Endothelial cell of umbilical vein (primary cell): ENCODE results near the gene CHN2. TPM values are rescaled to one million over a fixed set of nuclear protein-coding genes. Genes with fewer than 3 reads are reported as not detected.

Experiments used
- BruUV-seq: library from RNA; stranded (reverse); fragments of 400-500 nt; replicated peaks from 2 replicates; lab custom pipeline; 2021; lab: Mats Ljungman, UMichigan
- CTCF ChIA-PET: fragments of 300-600, 350-600 bp; sonication (Branson Sonifier 250); formaldehyde crosslinking; loops from one replicate; lab custom pipeline; 2021; ENCODE audit warnings: antibody characterized with exemption, inconsistent platforms; lab: Charles Lee
- POLR2A ChIA-PET: fragments of 300-600, 350-600 bp; sonication (Branson Sonifier 250); formaldehyde crosslinking; loops from one replicate; lab custom pipeline; 2021; ENCODE audit warnings: antibody characterized with exemption, inconsistent platforms; lab: Charles Lee
- DNase-seq: peaks from one replicate; pipeline ENCODE4 v3.0.0-alpha.2; 2011; ENCODE audit warnings: low read depth, low spot score
- FAIRE-seq: peaks from 2 replicates; lab custom pipeline; 2011; peaks lifted over from hg19 to GRCh38; lab: Jason Lieb, UNC
- H2AFZ ChIP-seq: 2 replicates; pipeline ENCODE4 v1.6.0; 2012; ENCODE audit warnings: low read depth, low read length, control low read depth, inconsistent platforms
- H3K27ac ChIP-seq: 2 replicates; pipeline ENCODE4 v1.5.1; 2011; ENCODE audit warnings: low read depth, mild to moderate bottlenecking, control low read depth, low read length, moderate library complexity; ENCODE audit not compliant: insufficient read depth
- H3K27me3 ChIP-seq, 2 experiments: 2 replicates each; pipeline versions ENCODE4 v1.6.0 to v1.6.1; 2011; ENCODE audit warnings: low read length in 2 of 2, mixed read lengths in 1 of 2; ENCODE audit not compliant: control insufficient read depth in 2 of 2, insufficient read depth in 2 of 2
- H3K36me3 ChIP-seq, 2 experiments: 2 replicates in 1 of 2; 3 replicates in 1 of 2; pipeline ENCODE4 v1.5.1; 2011; ENCODE audit warnings: low read length in 2 of 2, mild to moderate bottlenecking in 1 of 2, moderate library complexity in 1 of 2; ENCODE audit not compliant: control insufficient read depth in 2 of 2, insufficient read depth in 2 of 2; ENCODE audit errors: extremely low read depth in 1 of 2
- H3K4me1 ChIP-seq: 3 replicates; pipeline ENCODE4 v1.5.1; 2011; ENCODE audit warnings: mild to moderate bottlenecking, low read length; ENCODE audit not compliant: control insufficient read depth, insufficient read depth; ENCODE audit errors: extremely low read depth
- H3K4me2 ChIP-seq: 2 replicates; pipeline ENCODE4 v1.6.1; 2011; ENCODE audit warnings: low read length, control low read depth, mixed read lengths; ENCODE audit not compliant: insufficient read depth
- H3K4me3 ChIP-seq, 3 experiments: fragments of 200-600 bp in 1 of 3; sonication (generic), shearing (Covaris generic) in 1 of 3; replicated peaks in 1 of 3; 2 replicates each; pipeline ENCODE4 v1.5.1; 2011 to 2016; ENCODE audit warnings: control low read depth in 3 of 3, low read length in 3 of 3, mild to moderate bottlenecking in 2 of 3, inconsistent platforms in 1 of 3, low read depth in 1 of 3, moderate library complexity in 1 of 3; ENCODE audit not compliant: insufficient read depth in 1 of 3
- H3K79me2 ChIP-seq: 2 replicates; pipeline ENCODE4 v1.6.0; 2012; ENCODE audit warnings: low read length, inconsistent platforms; ENCODE audit not compliant: control insufficient read depth, insufficient read depth
- H3K9ac ChIP-seq: replicated peaks from 2 replicates; pipeline ENCODE3; 2011; ENCODE audit warnings: low read length, control low read depth; ENCODE audit not compliant: insufficient read depth; ENCODE audit errors: extremely low read depth
- H3K9me1 ChIP-seq: replicated peaks from 3 replicates; pipeline ENCODE4 v1.6.0; 2011; ENCODE audit warnings: mild to moderate bottlenecking, low read length; ENCODE audit not compliant: control insufficient read depth, insufficient read depth; ENCODE audit errors: extremely low read depth
- H3K9me3 ChIP-seq: replicated peaks from 2 replicates; pipeline ENCODE4 v1.5.1; 2012; ENCODE audit warnings: low read length, inconsistent platforms; ENCODE audit not compliant: control insufficient read depth, insufficient read depth
- H4K20me1 ChIP-seq: replicated peaks from 2 replicates; pipeline ENCODE3; 2011; ENCODE audit warnings: mild to moderate bottlenecking, low read length; ENCODE audit not compliant: control insufficient read depth, insufficient read depth; ENCODE audit errors: extremely low read depth
- EZH2 ChIP-seq: IDR thresholded peaks from 2 replicates; pipeline ENCODE4 v1.6.1; 2012; ENCODE audit warnings: borderline replicate concordance, low read depth, mild to moderate bottlenecking, moderate library complexity, low read length, inconsistent platforms; ENCODE audit not compliant: severe bottlenecking
- FOS ChIP-seq: IDR thresholded peaks from 2 replicates; pipeline ENCODE4 v1.6.1; 2011; ENCODE audit warnings: mild to moderate bottlenecking, low read length, moderate library complexity, borderline replicate concordance; ENCODE audit not compliant: insufficient read depth
- GATA2 ChIP-seq: IDR thresholded peaks from 2 replicates; pipeline ENCODE4 v1.7.0; 2011; ENCODE audit warnings: low read depth, mild to moderate bottlenecking, moderate library complexity, mixed read lengths, low read length; ENCODE audit not compliant: insufficient read length, insufficient read depth
- JUN ChIP-seq: IDR thresholded peaks from 2 replicates; pipeline ENCODE4 v1.6.1; 2011; ENCODE audit warnings: borderline replicate concordance, low read depth; ENCODE audit not compliant: insufficient read length, insufficient read depth
- MYC ChIP-seq: IDR thresholded peaks from one replicate; pipeline ENCODE4 v1.6.1; 2011; ENCODE audit warnings: mild to moderate bottlenecking, low read depth, low read length
- POLR2A ChIP-seq: IDR thresholded peaks from 2 replicates; pipeline ENCODE4 v1.6.1; 2012; ENCODE audit warnings: low read depth, mild to moderate bottlenecking, control low read depth, low read length
- POLR2AphosphoS5 ChIP-seq: IDR thresholded peaks from 2 replicates; pipeline ENCODE4 v1.6.1; 2012; ENCODE audit warnings: low read depth, mild to moderate bottlenecking, control low read depth, low read length, moderate library complexity; ENCODE audit not compliant: insufficient read depth
- dilution Hi-C: fragments of 300-500 bp; cut with MboI; formaldehyde crosslinking; loops from one replicate; pipeline ENCODE4 v1.15.0; 2019; ENCODE audit warnings: low sequenced_read_pairs; ENCODE audit not compliant: extremely low pct_ligation_motif_present
- intact Hi-C: fragments of 100-400 bp; cut with micrococcal nuclease; formaldehyde crosslinking; loops from one replicate; pipeline ENCODE4 v1.10.0; 2022
- polyA plus RNA-seq, 4 experiments: library from polyadenylated mRNA; depleted of rRNA in 3 of 4; stranded (reverse) in 3 of 4; unstranded in 1 of 4; fragments of >200 nt; gene quantifications; 2 replicates each; pipeline versions ENCODE4 v1.2.1 to v1.2.3, GENCODE V29; 2011 to 2012; ENCODE audit warnings: missing spikeins in 1 of 4
- total RNA-seq: library from RNA; stranded (reverse); gene quantifications from 2 replicates; pipeline ENCODE4 v1.2.3, GENCODE V29; 2021
- TF ChIP-seq, protein P1 (sequence below): IDR thresholded peaks from 2 replicates; pipeline ENCODE4 v1.6.1; 2011; ENCODE audit not compliant: insufficient read depth, insufficient read length
- TF ChIP-seq, protein P2 (sequence below), 2 donors: IDR thresholded peaks; 1 replicate in 1 of 2; 2 replicates in 1 of 2; pipeline ENCODE4 v1.5.1; 2011; ENCODE audit warnings: low read length in 2 of 2, mild to moderate bottlenecking in 2 of 2, moderate library complexity in 2 of 2, control low read depth in 1 of 2, inconsistent platforms in 1 of 2, low read depth in 1 of 2; ENCODE audit not compliant: insufficient read depth in 1 of 2; ENCODE audit errors: extremely low read depth in 1 of 2

The CHN2 gene
- total and polyA plus RNA-seq, 2 donors (not counting 3 experiments of a cell fraction or from before 2014, with no cell fraction given): 1.4 to 5.0 TPM

DNA sequence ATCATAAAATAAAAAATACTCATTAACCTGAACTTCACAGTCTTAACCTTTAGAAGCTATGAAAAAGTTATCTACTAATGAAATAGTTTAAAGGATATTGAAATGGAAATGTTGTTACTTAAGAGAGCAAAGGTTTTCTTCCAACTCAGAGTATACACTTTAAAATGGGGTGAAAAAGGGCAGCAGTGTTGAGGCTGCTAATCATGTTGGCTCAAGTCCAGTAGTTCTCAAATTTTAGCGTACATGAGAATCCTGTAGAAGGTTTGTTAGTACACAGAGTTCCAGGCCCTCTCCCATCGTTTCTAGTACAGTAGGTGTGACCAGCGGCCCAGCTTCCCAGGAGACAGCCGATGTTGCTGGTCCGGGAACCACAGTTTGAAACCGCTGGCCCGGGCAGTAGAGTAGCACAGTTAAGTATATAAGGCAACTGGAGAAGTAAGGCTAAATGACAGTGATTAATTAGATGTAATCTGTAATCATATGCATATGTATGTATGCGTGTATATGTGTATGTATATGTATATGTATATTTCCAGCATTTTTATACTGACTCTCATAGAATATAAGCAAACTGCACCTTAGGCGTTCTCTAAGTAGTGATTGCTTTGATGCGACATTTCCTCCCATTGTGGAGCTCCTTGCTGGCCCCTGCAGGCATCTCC is 221.8 kb downstream of the CHN2 start:
- no peak overlapping the region for H3K9ac ChIP-seq
- H3K79me2 ChIP-seq: no peaks in the 10 kb centered on the region
- dilution Hi-C loops: no loop called here
- no peaks in the 10 kb centered on the region for H3K9me3 ChIP-seq
- DNase-seq (no peak), FAIRE-seq (no peak)
- H4K20me1 ChIP-seq: no peaks in the 10 kb centered on the region
- TF ChIP-seq GATA2 (no peak), EZH2 (no peak), JUN (no peak), POLR2AphosphoS5 (no peak), POLR2A (no peak), FOS (no peak), MYC (no peak)
- TF ChIP-seq, protein P1, sequence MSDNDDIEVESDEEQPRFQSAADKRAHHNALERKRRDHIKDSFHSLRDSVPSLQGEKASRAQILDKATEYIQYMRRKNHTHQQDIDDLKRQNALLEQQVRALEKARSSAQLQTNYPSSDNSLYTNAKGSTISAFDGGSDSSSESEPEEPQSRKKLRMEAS: no peak
- TF ChIP-seq, protein P2, sequence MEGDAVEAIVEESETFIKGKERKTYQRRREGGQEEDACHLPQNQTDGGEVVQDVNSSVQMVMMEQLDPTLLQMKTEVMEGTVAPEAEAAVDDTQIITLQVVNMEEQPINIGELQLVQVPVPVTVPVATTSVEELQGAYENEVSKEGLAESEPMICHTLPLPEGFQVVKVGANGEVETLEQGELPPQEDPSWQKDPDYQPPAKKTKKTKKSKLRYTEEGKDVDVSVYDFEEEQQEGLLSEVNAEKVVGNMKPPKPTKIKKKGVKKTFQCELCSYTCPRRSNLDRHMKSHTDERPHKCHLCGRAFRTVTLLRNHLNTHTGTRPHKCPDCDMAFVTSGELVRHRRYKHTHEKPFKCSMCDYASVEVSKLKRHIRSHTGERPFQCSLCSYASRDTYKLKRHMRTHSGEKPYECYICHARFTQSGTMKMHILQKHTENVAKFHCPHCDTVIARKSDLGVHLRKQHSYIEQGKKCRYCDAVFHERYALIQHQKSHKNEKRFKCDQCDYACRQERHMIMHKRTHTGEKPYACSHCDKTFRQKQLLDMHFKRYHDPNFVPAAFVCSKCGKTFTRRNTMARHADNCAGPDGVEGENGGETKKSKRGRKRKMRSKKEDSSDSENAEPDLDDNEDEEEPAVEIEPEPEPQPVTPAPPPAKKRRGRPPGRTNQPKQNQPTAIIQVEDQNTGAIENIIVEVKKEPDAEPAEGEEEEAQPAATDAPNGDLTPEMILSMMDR (IDR thresholded peaks at IDR 0.05; ENCODE audit: extremely low read depth in 1 of 2, insufficient read depth in 1 of 2, low read depth in 1 of 2, low read length in 2 of 2): no peak
- H3K9me1 ChIP-seq: no peaks in the 10 kb centered on the region
- ChIA-PET CTCF (interaction anchor here (0.7 to 3.5 kb wide), 5 partner anchors 8 to 494 kb away, joined by 3 to 18 read pairs (median 11); no protein-coding TSS in a partner anchor), POLR2A (no interaction called here)
- H3K4me1 ChIP-seq: no peaks in the 10 kb centered on the region
- H3K27ac ChIP-seq: no peak overlapping the region
- H3K4me2 ChIP-seq: no peak overlapping the region
- no TSS peak for BruUV-seq
- H3K36me3 ChIP-seq: no peaks in the 10 kb centered on the region
- H2AFZ ChIP-seq: no peak overlapping the region
- no peak overlapping the region for H3K4me3 ChIP-seq
- intact Hi-C loops: no loop called here
- H3K27me3 ChIP-seq: no peaks in the 10 kb centered on the region
